GM21576 (cell line): ENCODE results near the gene SPCS1.
A peak's percentile ranks its signal among the peaks of the same experiment; 100 is the strongest.
"Not testable (repeated sequence)": the region's sequence is repeated elsewhere in the genome, so short reads cannot be mapped to it uniquely, and the experiment has no call there.

Experiments used
- ATAC-seq: cut with Tn5 transposase; IDR thresholded peaks from one replicate; pipeline ENCODE4 v1.9.1; 2021; ENCODE audit warnings: mild to moderate bottlenecking, moderate library complexity; ENCODE audit not compliant: unreplicated experiment

SPCS1 gene

DNA sequence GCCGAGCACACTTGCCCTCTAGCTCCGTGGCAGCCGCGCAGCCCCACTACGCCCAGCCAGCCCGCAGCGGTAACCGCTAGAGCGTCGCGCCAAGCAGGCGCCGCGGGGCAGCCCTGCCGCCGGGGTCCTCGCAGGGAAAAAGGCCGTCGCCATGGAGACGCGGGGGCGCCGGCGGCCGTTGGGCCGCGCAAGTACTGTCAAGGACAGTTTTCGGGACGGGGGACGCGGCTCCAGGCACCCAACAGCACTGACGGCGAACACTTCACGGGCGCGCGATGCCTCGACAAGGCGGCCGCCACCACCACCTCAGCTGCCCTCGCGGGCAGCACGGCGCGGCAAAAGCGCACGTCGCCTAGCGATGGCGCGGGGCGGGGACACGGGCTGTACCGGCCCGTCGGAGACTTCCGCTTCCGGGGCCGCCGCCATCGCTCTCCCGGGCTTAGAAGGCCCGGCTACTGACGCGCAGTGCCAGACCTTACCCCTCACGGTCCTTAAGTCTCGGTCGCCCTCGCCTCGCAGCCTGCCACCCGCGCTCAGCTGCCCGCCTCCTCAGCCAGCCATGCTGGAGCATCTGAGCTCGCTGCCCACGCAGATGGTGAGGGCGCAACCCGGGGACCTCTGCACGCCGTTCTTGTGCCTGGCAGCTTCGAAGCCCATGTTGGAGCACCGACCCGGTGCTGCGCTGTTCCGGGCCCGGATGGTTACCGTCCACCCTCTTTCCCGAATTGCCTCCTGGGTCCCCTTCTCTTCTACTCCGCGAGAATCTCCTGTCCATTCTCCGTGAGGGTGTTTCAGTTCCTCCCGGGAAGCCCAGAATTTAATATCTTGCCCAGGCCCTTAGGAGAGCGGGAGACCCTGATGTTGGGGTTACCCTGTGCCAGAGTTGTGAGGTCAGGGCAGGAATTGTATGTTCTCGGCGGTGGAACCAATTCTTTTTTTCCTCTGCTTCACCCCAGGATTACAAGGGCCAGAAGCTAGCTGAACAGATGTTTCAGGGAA is at the start of gene SPCS1, which contains the start of gene GLT8D1:
Gene SPCS1 (plus strand): TSS at position 419 of the 999 bp plus-strand sequence. CDS start 141 bp downstream, at position 560.
Gene GLT8D1 (minus strand): TSS at position 104 of the 999 bp plus-strand sequence. CDS start 5,331 bp downstream, outside the sequence.
- ATAC-seq: peak; percentile 67

DNA sequence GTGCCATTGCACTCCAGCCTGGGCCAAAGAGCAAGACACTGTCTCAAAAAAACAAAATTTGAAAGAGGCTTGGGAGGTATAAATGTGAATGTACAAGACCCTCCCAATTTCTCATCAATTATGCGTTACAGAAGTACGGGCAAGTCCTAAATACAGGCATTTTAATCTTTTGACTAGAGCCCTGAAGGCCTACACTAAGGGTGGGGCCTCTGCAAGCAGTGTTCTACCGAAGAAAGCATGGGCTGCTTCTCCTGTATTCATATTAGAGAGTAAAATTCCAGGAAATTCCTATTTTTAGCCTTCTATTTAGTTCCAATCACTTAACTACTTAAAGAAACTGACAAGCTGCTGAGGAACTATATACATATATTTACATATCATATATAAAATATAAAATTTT is 45.9 kb upstream of the SPCS1 start:
- ATAC-seq: no peak

DNA sequence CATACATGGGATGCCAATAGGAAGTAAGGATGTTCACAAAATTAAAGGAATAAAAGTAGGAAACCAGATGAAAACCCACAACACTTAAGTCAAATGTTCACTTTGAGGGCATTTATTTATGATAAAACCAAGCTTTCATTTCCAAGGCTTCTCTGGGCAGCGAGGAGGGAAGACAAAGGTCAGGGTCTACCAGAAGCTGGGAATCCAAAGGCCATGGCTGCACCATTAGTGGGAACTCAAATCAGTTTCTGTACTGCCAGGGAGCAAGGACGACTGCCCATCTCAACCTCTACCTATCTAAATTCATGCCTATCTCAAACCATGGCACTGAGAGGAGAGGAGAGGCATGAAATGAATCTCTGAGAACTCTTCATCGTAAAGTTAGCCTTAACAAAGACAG is 42.8 kb upstream of the SPCS1 start:
- no peak for ATAC-seq

DNA sequence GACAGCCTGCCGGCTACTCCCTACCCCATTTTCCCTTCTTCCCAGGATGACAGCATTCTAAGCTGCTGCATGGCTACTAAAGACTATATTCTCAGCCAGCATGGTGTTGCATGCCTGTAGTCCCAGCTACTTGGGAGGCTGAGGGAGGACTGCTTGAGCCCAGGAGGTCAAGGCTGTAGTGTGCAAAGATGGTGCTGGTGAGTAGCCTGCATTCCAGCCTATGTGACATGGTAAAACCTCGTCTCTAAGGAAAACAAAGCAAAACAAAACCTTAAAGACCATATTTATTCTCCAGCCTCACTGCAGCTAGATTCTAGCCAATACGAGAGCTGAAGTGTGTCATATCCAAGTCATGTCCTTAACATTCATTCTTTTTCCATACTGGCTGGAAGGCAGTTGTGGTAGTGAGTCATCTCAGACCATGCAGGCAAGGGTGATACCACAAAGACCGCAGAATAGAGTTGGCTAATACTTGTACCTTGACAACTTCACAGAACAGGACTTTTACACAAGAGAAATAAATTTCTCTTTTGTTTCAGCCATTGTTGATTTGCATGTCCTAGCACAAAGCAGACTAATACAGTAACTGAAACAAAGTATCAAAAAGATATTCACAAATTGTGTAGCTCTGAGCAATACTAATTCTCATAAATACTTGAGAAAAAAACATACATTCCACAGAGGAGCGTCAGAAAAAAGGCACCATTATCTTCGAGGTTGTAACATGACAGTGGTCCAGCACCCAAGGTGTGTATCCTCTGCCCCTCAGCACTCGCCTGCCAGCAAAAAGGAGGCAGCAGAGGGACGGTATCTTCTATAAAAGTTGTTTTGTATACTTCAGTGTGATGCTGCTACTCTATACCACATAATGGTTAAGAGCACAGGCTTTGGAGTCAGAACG is 35.0 kb upstream of the SPCS1 start:
- ATAC-seq: peak; percentile 81

DNA sequence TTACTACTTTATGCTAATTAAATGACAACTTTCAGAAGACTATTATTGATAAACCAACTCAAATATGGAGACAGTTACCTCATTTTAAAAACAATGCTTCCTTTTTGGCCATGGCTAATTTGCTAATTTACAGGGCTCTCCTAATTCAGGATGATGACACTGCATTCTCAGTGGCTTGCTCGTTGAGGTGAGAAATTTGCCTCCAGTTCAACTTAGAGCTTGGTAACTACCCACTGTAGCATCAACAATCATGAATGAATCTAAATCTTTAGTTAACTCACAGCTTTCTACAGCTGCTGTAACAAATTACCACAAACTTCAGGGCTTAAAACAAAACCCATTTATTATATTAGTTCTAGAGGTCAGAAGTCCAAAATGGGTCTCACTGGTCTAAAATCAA is 34.2 kb upstream of the SPCS1 start:
- no peak for ATAC-seq

DNA sequence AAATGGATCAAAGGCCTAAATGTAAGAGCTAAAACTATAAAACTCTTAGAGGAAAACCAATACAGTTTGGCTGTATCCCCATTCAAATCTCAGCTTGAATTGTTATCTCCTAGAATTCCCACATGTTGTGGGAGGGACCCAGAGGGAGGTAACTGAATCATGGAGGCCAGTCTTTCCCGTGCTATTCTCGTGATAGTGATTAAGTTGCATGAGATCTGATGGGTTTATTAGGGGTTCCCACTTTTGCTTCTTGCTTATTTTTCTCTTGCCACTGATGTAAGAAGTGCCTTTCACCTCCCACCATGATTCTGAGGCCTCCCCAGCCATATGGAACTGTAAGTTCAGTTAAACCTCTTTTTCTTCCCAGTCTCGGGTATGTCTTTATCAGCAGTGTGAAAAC is 29.7 kb upstream of the SPCS1 start:
- not testable (repeated sequence) for ATAC-seq

DNA sequence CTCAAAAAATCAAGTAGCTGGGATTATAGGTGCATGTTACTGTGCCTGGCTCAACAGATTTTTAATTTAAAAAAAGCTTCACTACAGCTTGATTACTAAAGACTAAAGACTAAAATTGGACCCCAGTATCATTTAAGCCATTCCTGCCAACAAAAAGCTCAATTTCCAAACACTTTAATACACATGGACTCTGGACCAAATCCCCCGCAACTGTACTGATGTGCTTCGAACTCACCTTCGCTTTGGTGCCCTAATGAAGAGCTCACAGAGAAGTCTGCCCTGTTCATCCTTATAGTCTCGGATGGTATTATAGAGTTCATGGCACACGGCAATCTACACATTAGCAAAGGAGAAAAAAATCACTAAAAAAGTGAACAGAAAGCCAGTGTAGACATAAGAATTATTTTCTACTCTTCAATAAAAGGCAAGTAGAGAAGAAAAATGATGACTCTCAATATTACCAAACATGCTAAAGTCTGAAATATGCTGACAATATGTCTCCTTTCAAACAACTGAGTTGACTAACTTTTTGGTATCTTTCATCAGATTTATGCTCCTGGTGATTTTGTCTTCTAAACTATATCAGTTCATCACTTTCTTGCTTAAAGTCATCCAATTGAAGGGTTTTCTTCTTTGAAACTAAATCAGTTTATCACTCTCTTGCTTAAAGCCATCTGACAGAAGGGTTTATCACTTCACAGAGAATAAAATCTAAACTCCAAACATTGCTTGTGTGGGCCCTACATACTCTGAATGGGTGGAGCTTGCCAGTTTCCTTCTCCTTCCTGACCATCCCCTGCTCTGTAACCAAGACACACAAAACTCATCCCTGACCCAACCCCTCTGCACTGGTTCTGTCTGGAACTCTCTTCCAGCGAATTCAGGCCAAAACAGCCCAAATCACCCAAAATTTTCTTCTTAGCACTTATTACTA is 27.4 kb upstream of the SPCS1 start:
- ATAC-seq: no peak

DNA sequence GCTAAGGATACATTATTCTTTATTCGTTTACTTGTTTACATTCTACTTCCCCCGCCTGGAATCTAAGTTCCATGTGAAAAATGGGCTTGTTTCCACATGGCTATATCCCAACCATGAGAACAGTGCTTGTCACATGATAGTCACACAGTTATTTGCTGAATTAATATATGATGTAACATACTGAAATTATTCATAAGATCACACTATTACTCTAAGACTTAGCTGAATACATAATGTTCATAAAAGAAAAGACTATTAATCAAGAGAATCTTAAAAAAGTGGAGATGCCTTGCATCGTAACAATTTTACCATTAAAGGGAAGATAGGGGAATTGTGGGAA is 26.7 kb upstream of the SPCS1 start:
- no peak for ATAC-seq

DNA sequence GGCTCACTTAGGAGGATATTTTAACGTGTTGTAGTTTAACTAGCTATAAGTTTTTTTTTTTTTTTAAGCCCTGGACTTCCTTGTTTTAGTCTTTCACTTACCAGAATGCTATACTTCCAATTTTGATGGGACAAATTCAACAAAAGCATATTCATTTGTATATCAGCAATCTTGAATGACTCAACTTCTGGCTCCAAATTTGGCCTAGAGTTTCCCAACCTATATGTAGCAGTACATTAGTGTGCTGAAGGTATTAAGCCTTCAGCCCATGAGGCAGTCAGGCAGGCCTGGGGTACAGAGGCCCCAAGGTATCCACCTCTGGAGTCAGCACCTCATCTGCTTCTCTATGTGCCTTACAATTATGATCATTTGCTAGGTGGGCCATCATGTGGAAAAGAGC is 26.1 kb upstream of the SPCS1 start:
- no peak for ATAC-seq

DNA sequence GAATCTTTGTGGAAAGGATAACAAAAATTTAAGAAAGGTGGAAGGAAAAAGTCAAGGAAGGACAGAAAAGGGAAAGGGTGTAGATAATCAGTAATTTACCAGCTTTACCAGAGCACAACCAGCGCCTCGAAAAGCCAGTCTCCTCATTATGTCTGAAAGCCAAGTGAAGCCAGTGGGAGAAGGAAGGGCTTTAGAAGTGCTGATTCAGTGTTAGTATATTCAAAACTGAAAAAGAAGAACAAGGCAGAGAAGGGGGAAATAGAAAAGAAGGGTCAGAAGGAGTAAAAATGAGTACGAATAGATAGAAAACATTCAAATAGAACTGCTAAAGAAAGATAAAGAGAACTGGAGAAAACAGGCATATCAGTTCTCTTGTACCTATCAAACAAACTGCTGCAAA is 24.3 kb upstream of the SPCS1 start:
- no peak for ATAC-seq

DNA sequence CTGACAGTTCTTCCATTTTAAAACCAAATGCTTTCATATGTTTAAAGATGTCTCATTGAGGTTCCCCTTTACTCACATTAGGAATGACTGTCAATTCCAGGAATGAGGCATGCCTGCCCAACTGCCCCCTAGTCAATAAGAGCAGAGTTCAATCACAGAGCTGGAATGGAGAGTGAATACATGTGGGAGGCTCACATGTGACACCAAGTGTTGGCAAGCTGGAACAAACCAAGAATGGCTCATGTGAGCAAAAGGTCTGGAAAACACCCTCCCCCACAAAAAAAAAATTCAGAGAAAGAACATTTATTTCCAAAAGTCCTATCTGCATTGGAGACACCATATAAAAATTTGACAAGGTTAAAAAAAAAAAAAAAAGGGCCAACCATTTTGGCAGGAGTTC is 23.9 kb upstream of the SPCS1 start:
- ATAC-seq: no peak

DNA sequence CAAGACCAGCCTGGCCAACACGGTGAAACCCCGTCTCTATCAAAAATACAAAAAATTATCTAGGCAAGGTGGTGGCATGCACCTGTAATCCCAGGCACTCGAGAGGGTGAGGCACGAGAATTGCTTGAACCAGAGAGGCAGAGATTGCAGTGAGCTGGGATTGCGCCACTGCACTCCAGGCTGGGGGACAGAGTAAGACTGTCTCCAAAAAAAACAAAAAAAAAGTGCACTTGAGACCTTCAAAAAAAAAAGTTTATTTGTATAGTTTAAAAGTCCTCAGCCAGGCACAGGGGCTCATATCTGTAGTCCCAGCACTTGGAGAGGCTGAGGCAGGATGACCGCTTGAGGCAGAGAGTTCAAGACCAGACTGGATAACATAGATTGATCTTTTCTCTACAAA is 22.3 kb upstream of the SPCS1 start:
- no peak for ATAC-seq

DNA sequence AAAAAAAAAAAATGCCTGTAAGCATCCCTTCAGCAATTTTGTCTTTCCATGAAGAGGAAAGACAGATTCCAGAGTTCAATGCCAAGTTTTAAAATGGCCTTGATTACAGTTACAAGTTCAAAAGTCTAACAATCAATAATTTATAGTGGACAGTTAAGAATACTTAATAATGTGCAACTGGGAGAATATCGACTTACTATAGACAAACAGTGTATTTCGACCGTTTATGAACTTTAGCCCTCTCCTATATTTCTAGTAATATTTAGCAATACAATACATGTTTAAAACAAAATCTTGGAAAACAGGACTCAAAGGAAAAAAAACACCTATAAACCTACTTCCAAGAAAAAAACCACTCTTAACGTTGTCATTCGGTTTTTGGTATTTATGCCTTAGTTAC is 21.7 kb upstream of the SPCS1 start:
- ATAC-seq: no peak

DNA sequence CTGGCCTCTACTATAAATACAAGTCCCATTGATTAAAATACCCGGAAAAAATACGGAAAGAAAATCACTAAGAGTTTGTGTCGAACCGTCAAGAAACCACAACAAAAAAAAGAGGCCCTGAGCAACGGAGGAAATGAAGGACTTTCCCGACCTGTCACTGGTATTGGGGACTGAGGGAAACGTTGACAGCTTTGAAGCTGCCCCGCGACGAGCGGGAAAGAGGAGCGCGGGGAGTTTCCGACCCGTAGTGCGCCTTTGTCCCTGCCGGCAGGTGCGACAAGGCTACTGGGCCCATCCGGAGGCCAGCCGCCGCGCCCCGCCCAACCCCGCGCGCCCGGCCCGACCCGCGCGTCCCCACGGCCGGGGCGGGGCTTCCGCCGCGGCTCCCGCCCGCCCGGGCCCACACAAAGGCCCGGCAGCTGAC is 20.6 kb upstream of the SPCS1 start:
- peak; percentile 66 for ATAC-seq

DNA sequence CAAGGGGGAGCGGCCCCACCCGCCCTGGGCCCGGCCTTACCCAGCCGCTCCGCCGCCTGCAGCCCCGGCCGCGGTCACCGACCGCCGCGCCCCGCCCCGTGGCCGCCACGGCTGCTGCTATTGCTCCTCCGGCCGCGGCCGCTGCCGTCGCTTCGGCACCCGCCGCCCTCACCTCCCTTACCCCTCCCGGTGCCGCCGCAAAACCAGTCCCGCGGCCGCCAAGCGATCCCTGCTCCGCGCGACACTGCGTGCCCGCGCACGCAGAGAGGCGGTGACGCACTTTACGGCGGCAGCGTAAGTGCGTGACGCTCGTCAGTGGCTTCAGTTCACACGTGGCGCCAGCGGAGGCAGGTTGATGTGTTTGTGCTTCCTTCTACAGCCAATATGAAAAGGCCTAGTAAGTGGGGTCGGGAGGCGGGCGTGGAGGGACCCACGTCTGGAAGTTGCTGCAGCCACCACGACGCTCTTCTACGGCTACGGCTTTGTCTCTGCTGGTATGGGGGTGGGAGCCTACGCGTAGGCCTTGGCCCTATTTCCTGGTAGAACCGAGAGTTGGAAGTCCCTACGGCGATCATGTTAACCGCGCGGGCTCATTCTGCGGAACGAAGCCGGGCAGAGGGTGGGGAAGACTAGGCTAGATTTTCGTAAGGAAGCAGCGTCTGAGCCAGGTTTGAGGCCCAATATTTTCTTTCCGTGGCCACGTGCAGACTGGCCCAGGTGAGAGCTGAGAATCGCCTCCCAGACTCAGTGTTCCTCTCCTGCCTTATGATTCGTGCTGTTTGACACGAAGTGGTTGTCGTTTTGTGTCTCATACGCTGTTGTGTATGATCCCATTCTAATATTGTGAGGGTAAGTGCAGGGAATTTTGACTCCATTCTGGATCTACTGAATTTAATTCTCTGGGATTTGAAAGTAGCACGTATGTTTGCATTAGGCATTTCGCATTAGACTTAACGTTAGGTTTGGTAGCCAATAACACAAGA is 19.9 kb upstream of the SPCS1 start, which contains the start of the genes GNL3 and PBRM1:
Gene GNL3 (plus strand): TSS at position 324 of the 983 bp plus-strand sequence. CDS start 61 bp downstream, at position 385.
Gene PBRM1 (minus strand): TSS at position 205 of the 983 bp plus-strand sequence.
- peak; percentile 70 for ATAC-seq

DNA sequence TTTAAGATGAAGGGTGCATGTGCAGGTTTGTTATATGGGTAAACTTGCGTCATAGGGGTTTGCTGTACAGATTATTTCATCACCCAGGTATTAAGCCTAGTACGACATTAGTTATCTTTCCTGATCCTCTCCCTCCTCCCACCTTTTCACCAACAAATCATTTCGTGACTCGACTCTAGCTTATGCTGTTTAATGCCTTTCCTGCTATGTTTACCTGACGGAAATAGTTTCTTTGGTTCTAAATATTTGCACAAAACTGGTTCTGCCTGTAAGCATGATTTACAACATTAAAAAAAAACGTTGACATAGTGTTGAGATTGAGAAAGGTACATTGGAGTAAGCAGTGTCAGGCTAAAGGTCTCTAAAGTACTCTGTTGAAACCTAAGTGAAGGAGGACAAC is 17.6 kb upstream of the SPCS1 start:
- ATAC-seq: no peak

DNA sequence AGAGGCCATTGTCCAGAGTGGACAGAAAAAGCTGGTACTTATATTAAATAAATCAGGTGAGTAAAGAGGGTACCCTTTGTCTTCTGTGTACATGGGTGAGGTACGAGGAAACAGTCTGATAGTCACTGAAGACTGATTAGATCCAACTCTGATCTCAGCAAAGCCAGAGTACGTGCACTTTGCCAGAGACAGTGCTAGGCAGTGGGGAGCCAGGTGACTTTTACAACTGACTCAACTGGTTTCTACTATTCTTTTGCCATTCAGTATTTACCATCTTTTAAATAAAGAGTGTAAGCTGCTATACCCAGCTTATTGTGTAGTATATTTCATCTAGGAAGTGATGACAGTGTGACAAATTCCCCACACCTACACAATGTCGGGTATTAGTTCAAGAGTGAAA is 16.8 kb upstream of the SPCS1 start:
- ATAC-seq: no peak

DNA sequence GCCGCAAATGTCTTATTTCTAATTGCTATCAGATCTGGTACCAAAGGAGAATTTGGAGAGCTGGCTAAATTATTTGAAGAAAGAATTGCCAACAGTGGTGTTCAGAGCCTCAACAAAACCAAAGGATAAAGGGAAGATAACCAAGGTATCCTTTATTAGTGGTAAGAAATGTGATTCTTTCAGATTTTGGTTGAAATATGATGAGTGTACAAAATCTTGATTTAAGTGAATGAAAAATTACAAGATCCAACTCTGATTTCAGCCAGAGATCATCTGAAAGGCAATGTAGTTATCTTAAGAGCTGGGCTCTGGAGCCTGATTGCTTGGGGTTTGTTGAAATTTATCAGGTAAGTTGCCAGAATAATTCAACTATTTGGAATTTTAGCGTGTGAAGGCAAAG is 15.3 kb upstream of the SPCS1 start:
- no peak for ATAC-seq

DNA sequence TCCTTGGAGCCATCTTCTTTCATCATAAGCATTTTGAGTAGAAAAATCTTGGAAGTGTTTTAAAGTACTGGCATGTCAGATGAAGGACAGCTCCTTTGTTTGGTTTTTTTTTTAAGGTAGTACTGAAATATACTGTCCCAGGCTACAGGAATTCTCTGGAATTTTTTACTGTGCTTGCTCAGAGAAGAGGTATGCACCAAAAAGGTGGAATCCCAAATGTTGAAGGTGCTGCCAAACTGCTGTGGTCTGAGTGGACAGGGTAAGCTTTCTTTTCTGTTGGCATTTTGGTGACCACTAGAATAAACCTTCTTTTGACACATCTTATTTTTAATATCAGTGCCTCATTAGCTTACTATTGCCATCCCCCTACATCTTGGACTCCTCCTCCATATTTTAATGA is 12.8 kb upstream of the SPCS1 start:
- ATAC-seq: no peak
